Right lobe of liver (tissue), 6 donors: ENCODE data around the gene FRMPD2. TPM values are rescaled to one million over a fixed set of nuclear protein-coding genes. Genes with fewer than 3 reads are reported as not detected.

Experiments
- ATAC-seq, 4 donors: fragments of 200-7000 bp; cut with Tn5 transposase; one replicate each; pipeline ENCODE4 v1.9.1; 2020; ENCODE audit warnings: mild to moderate bottlenecking in 4 of 4, moderate library complexity in 4 of 4
- DNase-seq, 3 donors: peaks; one replicate each; pipeline ENCODE4 v3.0.0-alpha.2; 2020
- H3K27ac ChIP-seq, 3 donors: fragments of 200-600 bp; one replicate each; pipeline ENCODE4 v1.8.0; 2022
- H3K27me3 ChIP-seq, 2 donors: fragments of 200-600 bp; one replicate each; pipeline ENCODE4 v1.8.0; 2022
- H3K36me3 ChIP-seq, 4 donors: fragments of 200-600 bp; sonication (generic) in 1 of 4; one replicate each; pipeline versions ENCODE4 v1.5.1 to v1.8.0; 2017 to 2022; ENCODE audit warnings: control low read depth in 1 of 4
- H3K4me1 ChIP-seq, 4 donors: fragments of 200-600 bp; sonication (generic) in 1 of 4; one replicate each; pipeline versions ENCODE4 v1.5.1 to v1.8.0; 2017 to 2022; ENCODE audit warnings: control low read depth in 1 of 4
- H3K4me3 ChIP-seq, 3 donors: fragments of 200-600 bp; one replicate each; pipeline ENCODE4 v1.8.0; 2022
- H3K9me3 ChIP-seq, 4 donors: fragments of 200-600 bp; sonication (generic) in 1 of 4; one replicate each; pipeline versions ENCODE4 v1.5.1 to v1.8.0; 2017 to 2022; ENCODE audit warnings: control low read depth in 1 of 4
- POLR2A ChIP-seq: fragments of 450-650 bp; IDR thresholded peaks from one replicate; pipeline ENCODE4 v1.6.1; 2017; ENCODE audit warnings: antibody characterized with exemption, mild to moderate bottlenecking
- WGBS: methylation state at CpG from one replicate; pipeline ENCODE4 v1.1.6; 2018; ENCODE audit warnings: low coverage, low lambda C conversion rate; ENCODE audit not compliant: insufficient coverage; ENCODE audit errors: missing lambda C conversion rate; 5-methylcytosine and 5-hydroxymethylcytosine counted together
- intact Hi-C, 2 donors: fragments of 100-400 bp; cut with DNase I; formaldehyde crosslinking; loops; one replicate each; pipeline versions ENCODE4 v1.11.2 to v1.14.1; 2022
- total RNA-seq, 6 experiments: library from RNA; depleted of rRNA in 2 of 6; stranded (reverse); fragments of >200 nt in 2 of 6; fragmentation: NEBNext Ultra II Directional in 3 of 6; extraction: Animal tissue kit (Norgen Biotek cat#: 25700) in 3 of 6; gene quantifications; one replicate each; pipeline versions ENCODE4 v1.1.0 to v1.2.4, GENCODE V29; 2016 to 2023
- TF ChIP-seq, protein P1 (sequence below), 4 donors: fragments of 200-600 bp in 3 of 4; fragments of 450-650 bp in 1 of 4; IDR thresholded peaks; one replicate each; pipeline versions ENCODE4 v1.5.1 to v1.8.0; 2016 to 2022; ENCODE audit warnings: antibody characterized with exemption in 4 of 4, mild to moderate bottlenecking in 2 of 4
- donor health status: DM: no; HTN: yes; CAD: no.
- donor health status: DM: no; HTN: no; CAD: no.
- donor health status: DM: no; HTN: no; CAD: no.
- donor health status: DM: no; HTN: yes; CAD: no.
- donor health status: DM: no; HTN: yes; CAD: no.

FRMPD2 gene
- total RNA-seq, 6 experiments from 2014 or later: not detected

DNA sequence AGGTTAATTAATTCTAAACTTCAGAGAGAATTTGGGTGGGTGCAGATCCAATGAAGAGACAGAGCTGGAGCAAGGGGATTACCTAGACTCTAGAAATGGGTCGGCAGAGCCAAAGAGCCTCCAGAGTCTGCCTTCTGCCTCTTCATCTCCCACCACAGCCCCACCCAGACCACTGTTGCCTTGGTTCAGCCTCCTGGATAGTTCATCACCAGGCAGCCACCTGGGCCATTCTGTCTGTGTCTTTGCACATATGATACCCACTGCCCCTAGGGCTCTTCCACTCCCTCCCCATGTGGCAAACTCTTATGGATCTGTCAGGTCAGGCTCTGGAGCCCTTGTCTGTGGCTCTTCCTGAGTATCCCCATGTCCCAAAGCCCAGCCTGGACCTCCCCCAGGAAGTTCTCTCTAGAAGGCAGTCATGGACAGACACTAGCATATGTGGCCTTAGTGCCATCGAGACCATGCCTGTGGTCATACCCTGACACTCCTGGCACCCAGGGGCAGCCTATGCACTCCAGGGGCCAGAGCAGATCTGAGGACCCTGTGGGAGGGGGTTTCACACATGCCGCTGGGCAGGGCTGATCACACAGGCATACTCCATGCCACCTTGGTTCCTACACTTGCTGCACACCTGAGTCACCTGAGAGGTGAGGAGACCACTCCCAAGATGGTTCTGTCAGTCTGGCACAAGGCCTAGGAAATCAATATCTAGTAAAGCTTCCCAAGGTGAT, 41.6 kb downstream of the FRMPD2 start:
- Histone ChIP-seq H3K4me1 (no peaks in the 10 kb centered on the region), H3K36me3 (no peaks in the 10 kb centered on the region), H3K9me3 (no peaks in the 10 kb centered on the region), H3K27me3 (no peaks in the 10 kb centered on the region), H3K27ac (no peak overlapping the region), H3K4me3 (no peak overlapping the region)
- intact Hi-C loops: no loop called here
- TF ChIP-seq, protein P1, sequence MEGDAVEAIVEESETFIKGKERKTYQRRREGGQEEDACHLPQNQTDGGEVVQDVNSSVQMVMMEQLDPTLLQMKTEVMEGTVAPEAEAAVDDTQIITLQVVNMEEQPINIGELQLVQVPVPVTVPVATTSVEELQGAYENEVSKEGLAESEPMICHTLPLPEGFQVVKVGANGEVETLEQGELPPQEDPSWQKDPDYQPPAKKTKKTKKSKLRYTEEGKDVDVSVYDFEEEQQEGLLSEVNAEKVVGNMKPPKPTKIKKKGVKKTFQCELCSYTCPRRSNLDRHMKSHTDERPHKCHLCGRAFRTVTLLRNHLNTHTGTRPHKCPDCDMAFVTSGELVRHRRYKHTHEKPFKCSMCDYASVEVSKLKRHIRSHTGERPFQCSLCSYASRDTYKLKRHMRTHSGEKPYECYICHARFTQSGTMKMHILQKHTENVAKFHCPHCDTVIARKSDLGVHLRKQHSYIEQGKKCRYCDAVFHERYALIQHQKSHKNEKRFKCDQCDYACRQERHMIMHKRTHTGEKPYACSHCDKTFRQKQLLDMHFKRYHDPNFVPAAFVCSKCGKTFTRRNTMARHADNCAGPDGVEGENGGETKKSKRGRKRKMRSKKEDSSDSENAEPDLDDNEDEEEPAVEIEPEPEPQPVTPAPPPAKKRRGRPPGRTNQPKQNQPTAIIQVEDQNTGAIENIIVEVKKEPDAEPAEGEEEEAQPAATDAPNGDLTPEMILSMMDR (IDR thresholded peaks at IDR 0.05): no peak
- TF ChIP-seq POLR2A: no peak
- WGBS: no CpG with 5 or more reads among the region's 3 CpGs
- DNase-seq (no peak), ATAC-seq (peak in 1 of 4 donors; percentile 24)

DNA sequence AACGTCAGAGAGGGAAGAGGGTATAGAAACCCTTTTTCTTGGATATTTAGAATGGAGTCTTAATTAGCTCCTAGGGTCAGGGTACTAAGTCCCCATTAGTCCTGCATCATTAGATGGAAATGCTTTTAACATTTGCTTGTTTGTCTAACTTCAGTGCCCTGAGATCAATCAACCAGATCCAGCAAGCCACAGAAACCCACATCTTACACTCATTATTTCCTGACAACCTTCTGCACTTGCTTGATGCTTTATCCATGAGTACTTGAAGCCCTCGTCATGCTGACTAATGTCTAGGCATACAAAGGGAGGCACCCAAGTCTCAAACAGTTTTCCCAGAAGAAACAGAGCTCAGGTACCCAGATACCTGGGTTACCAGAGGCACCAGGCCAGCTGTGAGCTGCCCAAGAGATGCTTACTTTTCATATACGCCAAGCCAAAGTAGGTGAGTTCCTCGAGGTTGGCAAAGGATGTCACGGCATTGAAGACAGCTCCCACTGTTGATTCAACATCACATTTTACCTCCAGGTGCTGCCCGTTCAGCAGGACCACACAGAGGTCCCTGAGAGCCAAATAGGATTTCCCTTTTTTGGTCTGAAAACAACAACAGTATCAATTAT, 42.7 kb downstream of the FRMPD2 start:
- ATAC-seq: no peak
- no peaks in the 10 kb centered on the region for H3K4me1 ChIP-seq
- TF ChIP-seq POLR2A: no peak
- TF ChIP-seq, protein P1 (IDR thresholded peaks at IDR 0.05): no peak
- no peak for DNase-seq
- intact Hi-C loops: no loop called here
- H3K36me3 ChIP-seq: no peaks in the 10 kb centered on the region
- H3K9me3 ChIP-seq: no peaks in the 10 kb centered on the region
- WGBS: 69% methylated on average over 2 of the region's 6 CpGs
- no peak overlapping the region for H3K27ac ChIP-seq
- no peaks in the 10 kb centered on the region for H3K27me3 ChIP-seq
- no peak overlapping the region for H3K4me3 ChIP-seq

GRCh38 chr10:48231178-48231577, 43.3 kb downstream of the FRMPD2 start:
- intact Hi-C loops: no loop called here
- no peak for DNase-seq
- WGBS: 83% methylated on average over 1 of the region's 2 CpGs

GRCh38 chr10:48227213-48227612, 47.3 kb downstream of the FRMPD2 start:
- intact Hi-C loops: no loop called here
- 86% methylated on average over 6 of the region's 6 CpGs for WGBS
- no peak for TF ChIP-seq POLR2A
- H3K36me3 ChIP-seq: no peaks in the 10 kb centered on the region
- H3K27ac ChIP-seq: no peak overlapping the region
- ATAC-seq (no peak), DNase-seq (no peak)
- H3K4me3 ChIP-seq: no peak overlapping the region
- no peaks in the 10 kb centered on the region for H3K4me1 ChIP-seq
- no peaks in the 10 kb centered on the region for H3K9me3 ChIP-seq
- no peaks in the 10 kb centered on the region for H3K27me3 ChIP-seq

More at GRCh38 chr10:48231178-48231577, 43.3 kb downstream of the FRMPD2 start:
- H3K36me3 ChIP-seq: no peaks in the 10 kb centered on the region
- TF ChIP-seq, protein P1 (IDR thresholded peaks at IDR 0.05): no peak
- no peak for TF ChIP-seq POLR2A
- no peaks in the 10 kb centered on the region for H3K27me3 ChIP-seq
- no peak for ATAC-seq
- H3K9me3 ChIP-seq: no peaks in the 10 kb centered on the region
- no peaks in the 10 kb centered on the region for H3K4me1 ChIP-seq
- no peak overlapping the region for H3K4me3 ChIP-seq
- H3K27ac ChIP-seq: no peak overlapping the region

GRCh38 chr10:48224979-48225560, 49.4 kb downstream of the FRMPD2 start:
- no peaks in the 10 kb centered on the region for H3K27me3 ChIP-seq
- no peaks in the 10 kb centered on the region for H3K9me3 ChIP-seq
- H3K4me1 ChIP-seq: no peaks in the 10 kb centered on the region
- H3K27ac ChIP-seq: no peak overlapping the region
- TF ChIP-seq POLR2A: no peak
- TF ChIP-seq, protein P1 (IDR thresholded peaks at IDR 0.05): no peak
- no peak for ATAC-seq
- no peaks in the 10 kb centered on the region for H3K36me3 ChIP-seq
- no peak overlapping the region for H3K4me3 ChIP-seq
- intact Hi-C loops: no loop called here
- DNase-seq: no peak
- 53% methylated on average over 4 of the region's 5 CpGs for WGBS
